ENCODE results near the gene CDK14.

CDK14 gene

DNA sequence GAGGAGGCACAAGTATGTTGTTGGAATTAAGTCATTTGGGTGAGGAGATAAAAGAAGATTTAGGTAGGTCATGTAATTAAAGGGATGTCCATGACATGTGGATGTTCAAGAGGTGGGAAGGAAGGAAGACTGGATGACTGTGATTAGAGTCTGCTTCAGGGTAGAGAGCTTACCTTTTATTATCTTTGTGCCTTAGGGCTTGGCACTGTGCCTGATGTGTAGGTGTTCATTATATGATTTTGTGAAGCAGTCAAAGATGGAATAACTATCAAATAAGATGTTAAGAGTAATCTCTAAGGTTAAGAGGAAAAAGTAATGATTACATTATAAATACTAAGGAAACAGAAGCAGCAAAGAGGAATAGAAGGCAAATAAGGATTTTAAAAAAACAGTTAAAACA, 97.8 kb downstream of the CDK14 start:
- no peaks in the 10 kb centered on the region for H3K27me3 ChIP-seq (ENCODE audit: control insufficient read depth, insufficient read depth, low read length)
- H3K4me1 ChIP-seq (ENCODE audit: control insufficient read depth, insufficient read depth, low read length) = no peaks in the 10 kb centered on the region
- H3K36me3 ChIP-seq (ENCODE audit: control insufficient read depth, insufficient read depth, low read length) = no peaks in the 10 kb centered on the region
- no peak overlapping the region for H3K27ac ChIP-seq (ENCODE audit: low read length)
- no peaks in the 10 kb centered on the region for H3K9me3 ChIP-seq (ENCODE audit: control insufficient read depth, insufficient read depth, low read length)
- no peak overlapping the region for H3K4me3 ChIP-seq (ENCODE audit: low read length)
- DNase-seq (ENCODE audit: low read depth, low spot score) = no peak

DNA sequence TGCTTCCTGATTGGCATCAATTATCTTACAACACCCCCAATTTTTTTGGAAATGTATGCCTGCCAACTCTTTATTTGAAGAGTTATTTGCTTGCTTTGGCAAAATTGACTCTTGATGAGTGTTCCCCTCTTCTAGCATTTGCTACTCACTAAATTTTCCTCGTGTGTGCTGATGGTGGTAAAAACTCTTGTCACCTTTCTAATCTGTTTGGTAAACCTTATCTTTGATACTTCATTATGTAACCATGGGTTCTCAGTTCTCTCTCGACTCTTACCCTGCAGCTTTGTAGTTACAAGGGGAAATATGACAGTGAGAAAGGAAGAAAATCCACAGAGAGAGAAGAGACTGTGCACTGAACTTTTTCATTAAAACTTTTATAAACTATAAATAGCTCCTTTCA, 102.5 kb downstream of the CDK14 start:
- no peak overlapping the region for H3K4me3 ChIP-seq (ENCODE audit: low read length)
- no peak overlapping the region for H3K27ac ChIP-seq (ENCODE audit: low read length)
- no peaks in the 10 kb centered on the region for H3K4me1 ChIP-seq (ENCODE audit: control insufficient read depth, insufficient read depth, low read length)
- DNase-seq (ENCODE audit: low read depth, low spot score) = no peak
- no peaks in the 10 kb centered on the region for H3K27me3 ChIP-seq (ENCODE audit: control insufficient read depth, insufficient read depth, low read length)
- no CpG with 5 or more reads among the region's 2 CpGs for WGBS (ENCODE audit: insufficient coverage, insufficient read length)
- H3K36me3 ChIP-seq (ENCODE audit: control insufficient read depth, insufficient read depth, low read length) = no peaks in the 10 kb centered on the region
- no peaks in the 10 kb centered on the region for H3K9me3 ChIP-seq (ENCODE audit: control insufficient read depth, insufficient read depth, low read length)

DNA sequence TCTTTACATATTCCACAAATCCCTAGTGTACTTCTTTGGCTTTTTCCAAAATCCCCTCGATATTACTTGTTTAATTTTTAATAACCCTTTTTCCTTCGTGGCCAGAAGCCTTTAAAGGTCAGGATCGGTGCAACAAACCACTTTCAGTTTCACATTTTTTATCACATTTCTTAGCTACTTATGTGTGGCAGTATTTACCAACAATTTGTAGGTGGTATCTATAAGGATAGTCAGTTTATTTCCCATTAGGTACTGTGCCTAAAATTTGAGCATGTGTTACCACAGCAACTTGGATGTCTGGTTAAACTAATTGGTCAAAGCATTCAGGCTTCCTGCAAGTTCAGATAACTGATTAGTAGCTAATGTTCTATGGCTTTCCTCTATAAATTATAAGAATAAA, 104.9 kb downstream of the CDK14 start:
- no peaks in the 10 kb centered on the region for H3K36me3 ChIP-seq (ENCODE audit: control insufficient read depth, insufficient read depth, low read length)
- no peak overlapping the region for H3K4me3 ChIP-seq (ENCODE audit: low read length)
- 100% methylated on average over 1 of the region's 3 CpGs for WGBS (ENCODE audit: insufficient coverage, insufficient read length)
- no peak for DNase-seq (ENCODE audit: low read depth, low spot score)
- H3K9me3 ChIP-seq (ENCODE audit: control insufficient read depth, insufficient read depth, low read length) = no peaks in the 10 kb centered on the region
- no peaks in the 10 kb centered on the region for H3K4me1 ChIP-seq (ENCODE audit: control insufficient read depth, insufficient read depth, low read length)
- no peak overlapping the region for H3K27ac ChIP-seq (ENCODE audit: low read length)
- no peaks in the 10 kb centered on the region for H3K27me3 ChIP-seq (ENCODE audit: control insufficient read depth, insufficient read depth, low read length)

DNA sequence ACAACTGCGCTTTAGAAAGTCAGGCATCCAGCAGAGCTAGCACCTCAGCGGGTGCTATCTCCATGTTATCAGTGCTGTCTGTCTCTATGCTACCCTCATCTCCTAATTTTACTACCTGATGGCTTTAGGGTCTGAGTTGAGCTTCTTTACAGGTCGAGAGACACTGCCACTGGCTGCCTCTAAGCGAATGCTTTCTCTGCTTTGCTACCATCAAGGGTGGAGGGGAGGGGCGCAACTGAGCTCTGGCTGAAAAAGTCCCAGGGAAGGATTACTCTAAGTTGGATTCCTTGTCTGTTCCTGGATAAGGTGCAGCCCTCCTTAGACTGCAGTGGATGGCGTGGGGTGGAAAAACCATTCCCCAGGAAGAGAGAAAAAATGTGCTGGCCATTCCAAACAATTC, 105.7 kb downstream of the CDK14 start:
- DNase-seq (ENCODE audit: low read depth, low spot score) = no peak
- no peak overlapping the region for H3K4me3 ChIP-seq (ENCODE audit: low read length)
- no CpG with 5 or more reads among the region's 6 CpGs for WGBS (ENCODE audit: insufficient coverage, insufficient read length)
- no peak overlapping the region for H3K27ac ChIP-seq (ENCODE audit: low read length)
- no peaks in the 10 kb centered on the region for H3K4me1 ChIP-seq (ENCODE audit: control insufficient read depth, insufficient read depth, low read length)
- no peaks in the 10 kb centered on the region for H3K9me3 ChIP-seq (ENCODE audit: control insufficient read depth, insufficient read depth, low read length)
- no peaks in the 10 kb centered on the region for H3K36me3 ChIP-seq (ENCODE audit: control insufficient read depth, insufficient read depth, low read length)
- H3K27me3 ChIP-seq (ENCODE audit: control insufficient read depth, insufficient read depth, low read length) = no peaks in the 10 kb centered on the region

DNA sequence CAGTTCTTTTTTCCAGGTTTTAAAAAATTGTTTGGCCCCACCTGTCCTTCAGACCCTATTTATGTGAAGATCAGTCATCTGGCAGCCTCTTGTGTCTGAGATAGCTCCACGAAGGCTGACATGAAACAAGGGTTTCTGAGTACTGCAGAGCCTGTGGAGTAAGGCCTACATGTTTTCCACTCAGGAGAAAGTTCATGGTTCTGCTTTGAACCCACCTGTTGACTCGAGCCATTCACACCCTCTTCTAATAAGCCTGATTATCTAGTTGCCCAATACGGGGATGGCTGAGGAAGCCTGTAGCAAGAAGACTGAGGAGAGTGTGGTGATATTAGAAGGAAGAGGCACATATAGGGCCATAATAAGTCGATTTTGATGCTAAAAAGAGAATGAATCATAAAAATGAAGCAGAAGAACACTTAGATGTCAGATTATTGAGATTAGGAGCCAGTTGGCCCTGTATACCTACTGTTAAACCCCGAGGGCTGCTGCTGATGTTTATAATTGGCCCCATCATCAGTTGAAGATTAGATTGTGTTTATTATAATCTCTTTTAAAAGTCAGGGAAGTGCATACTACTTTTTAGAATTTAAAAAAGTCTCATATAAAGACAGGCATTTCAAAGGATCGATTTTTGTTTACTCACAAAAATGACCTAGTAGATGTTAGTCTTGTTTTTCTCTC, 109.4 kb downstream of the CDK14 start:
- H3K4me1 ChIP-seq (ENCODE audit: control insufficient read depth, insufficient read depth, low read length) = no peaks in the 10 kb centered on the region
- no peak overlapping the region for H3K4me3 ChIP-seq (ENCODE audit: low read length)
- no peaks in the 10 kb centered on the region for H3K36me3 ChIP-seq (ENCODE audit: control insufficient read depth, insufficient read depth, low read length)
- H3K27me3 ChIP-seq (ENCODE audit: control insufficient read depth, insufficient read depth, low read length) = no peaks in the 10 kb centered on the region
- no peak for DNase-seq (ENCODE audit: low read depth, low spot score)
- H3K27ac ChIP-seq (ENCODE audit: low read length) = no peak overlapping the region
- no CpG with 5 or more reads among the region's 6 CpGs for WGBS (ENCODE audit: insufficient coverage, insufficient read length)
- no peaks in the 10 kb centered on the region for H3K9me3 ChIP-seq (ENCODE audit: control insufficient read depth, insufficient read depth, low read length)

DNA sequence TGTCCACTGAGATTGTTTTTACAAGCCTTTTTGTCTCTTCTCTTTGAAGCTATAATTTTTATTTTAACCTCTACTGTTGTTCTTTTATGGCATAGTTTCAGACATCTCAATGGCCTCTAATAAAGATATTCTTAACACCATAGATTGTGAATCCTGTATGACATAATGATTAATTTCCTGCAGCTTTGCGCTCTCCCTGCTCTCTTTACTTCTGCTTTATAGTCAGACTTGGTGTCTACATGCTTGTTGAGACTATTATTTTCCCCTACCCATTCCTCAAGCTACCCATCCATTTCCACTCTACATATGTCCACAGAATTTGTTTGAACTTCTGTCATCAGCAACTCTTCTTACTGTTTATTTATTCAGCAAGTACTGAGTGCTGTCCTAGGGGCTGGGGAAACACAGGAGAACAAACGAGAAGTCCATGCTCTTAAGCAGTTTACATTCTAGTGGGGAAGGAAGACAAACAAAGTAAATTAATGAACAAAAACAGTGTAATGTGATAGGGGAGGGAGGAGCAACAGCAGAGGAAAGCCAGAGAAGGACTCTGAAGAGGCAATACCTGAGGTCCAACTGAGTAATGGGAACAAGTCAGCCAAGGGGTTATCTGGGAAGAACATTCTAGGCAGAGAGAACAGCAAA, 110.1 kb downstream of the CDK14 start:
- Histone ChIP-seq H3K4me3 (ENCODE audit: low read length) (no peak overlapping the region), H3K27me3 (ENCODE audit: control insufficient read depth, insufficient read depth, low read length) (no peaks in the 10 kb centered on the region), H3K27ac (ENCODE audit: low read length) (no peak overlapping the region), H3K4me1 (ENCODE audit: control insufficient read depth, insufficient read depth, low read length) (no peaks in the 10 kb centered on the region), H3K36me3 (ENCODE audit: control insufficient read depth, insufficient read depth, low read length) (no peaks in the 10 kb centered on the region), H3K9me3 (ENCODE audit: control insufficient read depth, insufficient read depth, low read length) (no peaks in the 10 kb centered on the region)
- no peak for DNase-seq (ENCODE audit: low read depth, low spot score)
- no CpG with 5 or more reads among the region's 2 CpGs for WGBS (ENCODE audit: insufficient coverage, insufficient read length)

DNA sequence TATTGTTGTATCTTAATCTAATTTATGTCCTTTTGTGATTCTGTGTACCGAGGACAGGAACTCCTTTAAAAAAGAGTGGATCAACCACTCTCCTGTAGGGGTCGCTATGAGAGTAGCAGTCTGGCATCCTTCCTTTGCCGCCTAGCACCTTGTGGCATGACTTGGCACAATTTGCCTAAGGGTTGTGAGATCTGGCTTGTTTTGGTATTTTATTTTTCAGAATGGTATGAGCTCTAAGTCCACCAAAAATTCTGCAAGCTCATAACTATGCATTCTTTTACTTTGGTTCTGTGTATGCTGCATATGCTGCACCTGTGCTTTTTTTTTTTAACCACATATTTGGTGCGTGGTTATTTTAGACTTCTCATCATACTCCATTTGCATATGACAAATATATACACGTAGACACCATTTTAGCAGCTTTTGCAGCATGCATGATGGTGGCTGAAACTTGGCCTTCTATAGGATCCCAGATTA, 112.8 kb downstream of the CDK14 start:
- Histone ChIP-seq H3K4me1 (ENCODE audit: control insufficient read depth, insufficient read depth, low read length) (no peaks in the 10 kb centered on the region; the same call in 1 of the 2 replicates), H3K27ac (ENCODE audit: low read length) (no peak overlapping the region), H3K27me3 (ENCODE audit: control insufficient read depth, insufficient read depth, low read length) (no peaks in the 10 kb centered on the region), H3K36me3 (ENCODE audit: control insufficient read depth, insufficient read depth, low read length) (no peaks in the 10 kb centered on the region), H3K9me3 (ENCODE audit: control insufficient read depth, insufficient read depth, low read length) (no peaks in the 10 kb centered on the region), H3K4me3 (ENCODE audit: low read length) (no peak overlapping the region)
- no CpG with 5 or more reads among the region's 5 CpGs for WGBS (ENCODE audit: insufficient coverage, insufficient read length)
- DNase-seq (ENCODE audit: low read depth, low spot score) = peak; percentile 60

- H3K4me1 ChIP-seq (ENCODE audit: control insufficient read depth, insufficient read depth, low read length) = no peaks in the 10 kb centered on the region; the same call in 1 of the 2 replicates
- no peaks in the 10 kb centered on the region for H3K9me3 ChIP-seq (ENCODE audit: control insufficient read depth, insufficient read depth, low read length)
- no CpG with 5 or more reads among the region's 11 CpGs for WGBS (ENCODE audit: insufficient coverage, insufficient read length)
- H3K27ac ChIP-seq (ENCODE audit: low read length) = no peak overlapping the region
- H3K36me3 ChIP-seq (ENCODE audit: control insufficient read depth, insufficient read depth, low read length) = no peaks in the 10 kb centered on the region
- H3K27me3 ChIP-seq (ENCODE audit: control insufficient read depth, insufficient read depth, low read length) = no peaks in the 10 kb centered on the region
- H3K4me3 ChIP-seq (ENCODE audit: low read length) = no peak overlapping the region
- no peak for DNase-seq (ENCODE audit: low read depth, low spot score)
Measured at GRCh38 chr7:90709501-90710465, 113.7 kb downstream of the CDK14 start.

DNA sequence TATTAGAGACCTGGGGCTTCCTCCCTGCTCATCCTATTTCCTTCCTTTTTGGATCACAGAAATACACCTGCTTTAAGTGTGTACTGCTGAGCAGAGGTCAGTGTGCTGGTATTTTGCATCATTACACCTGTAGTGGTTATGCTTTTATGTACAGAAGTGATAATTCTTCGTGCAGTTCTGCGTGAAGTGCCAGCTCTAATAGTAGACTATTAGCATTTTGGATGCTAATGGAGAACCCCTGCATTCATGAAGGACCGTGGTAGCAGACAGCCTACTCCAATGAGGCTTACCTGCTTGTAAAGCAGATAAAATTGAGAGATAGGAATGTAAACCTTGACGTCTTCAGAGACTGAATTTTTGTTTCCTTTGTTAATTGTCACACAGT, 114.3 kb downstream of the CDK14 start:
- Histone ChIP-seq H3K27me3 (ENCODE audit: control insufficient read depth, insufficient read depth, low read length) (no peaks in the 10 kb centered on the region), H3K4me3 (ENCODE audit: low read length) (no peak overlapping the region), H3K27ac (ENCODE audit: low read length) (no peak overlapping the region), H3K9me3 (ENCODE audit: control insufficient read depth, insufficient read depth, low read length) (no peaks in the 10 kb centered on the region), H3K36me3 (ENCODE audit: control insufficient read depth, insufficient read depth, low read length) (no peaks in the 10 kb centered on the region), H3K4me1 (ENCODE audit: control insufficient read depth, insufficient read depth, low read length) (no peaks in the 10 kb centered on the region; the same call in 1 of the 2 replicates)
- DNase-seq (ENCODE audit: low read depth, low spot score) = no peak
- no CpG with 5 or more reads among the region's 4 CpGs for WGBS (ENCODE audit: insufficient coverage, insufficient read length)

- no peaks in the 10 kb centered on the region for H3K27me3 ChIP-seq (ENCODE audit: control insufficient read depth, insufficient read depth, low read length)
- DNase-seq (ENCODE audit: low read depth, low spot score) = no peak
- H3K36me3 ChIP-seq (ENCODE audit: control insufficient read depth, insufficient read depth, low read length) = no peaks in the 10 kb centered on the region
- no CpG with 5 or more reads among the region's 1 CpG for WGBS (ENCODE audit: insufficient coverage, insufficient read length)
- no peak overlapping the region for H3K4me3 ChIP-seq (ENCODE audit: low read length)
- H3K27ac ChIP-seq (ENCODE audit: low read length) = no peak overlapping the region
- no peaks in the 10 kb centered on the region; the same call in 1 of the 2 replicates for H3K4me1 ChIP-seq (ENCODE audit: control insufficient read depth, insufficient read depth, low read length)
- no peaks in the 10 kb centered on the region for H3K9me3 ChIP-seq (ENCODE audit: control insufficient read depth, insufficient read depth, low read length)
Measured at GRCh38 chr7:90713628-90714027, 117.5 kb downstream of the CDK14 start.

Data from iPS DF 6.9 (cell line).